Fibroblast of the conjunctiva (primary cell): Measurements from ENCODE around the gene SDK1.
A peak's percentile ranks its signal among the peaks of the same experiment; 100 is the strongest.

Experiments
- DNase-seq: peaks from one replicate; pipeline ENCODE4 v3.0.0-alpha.2; 2010; ENCODE audit warnings: low read depth

The SDK1 gene

DNA sequence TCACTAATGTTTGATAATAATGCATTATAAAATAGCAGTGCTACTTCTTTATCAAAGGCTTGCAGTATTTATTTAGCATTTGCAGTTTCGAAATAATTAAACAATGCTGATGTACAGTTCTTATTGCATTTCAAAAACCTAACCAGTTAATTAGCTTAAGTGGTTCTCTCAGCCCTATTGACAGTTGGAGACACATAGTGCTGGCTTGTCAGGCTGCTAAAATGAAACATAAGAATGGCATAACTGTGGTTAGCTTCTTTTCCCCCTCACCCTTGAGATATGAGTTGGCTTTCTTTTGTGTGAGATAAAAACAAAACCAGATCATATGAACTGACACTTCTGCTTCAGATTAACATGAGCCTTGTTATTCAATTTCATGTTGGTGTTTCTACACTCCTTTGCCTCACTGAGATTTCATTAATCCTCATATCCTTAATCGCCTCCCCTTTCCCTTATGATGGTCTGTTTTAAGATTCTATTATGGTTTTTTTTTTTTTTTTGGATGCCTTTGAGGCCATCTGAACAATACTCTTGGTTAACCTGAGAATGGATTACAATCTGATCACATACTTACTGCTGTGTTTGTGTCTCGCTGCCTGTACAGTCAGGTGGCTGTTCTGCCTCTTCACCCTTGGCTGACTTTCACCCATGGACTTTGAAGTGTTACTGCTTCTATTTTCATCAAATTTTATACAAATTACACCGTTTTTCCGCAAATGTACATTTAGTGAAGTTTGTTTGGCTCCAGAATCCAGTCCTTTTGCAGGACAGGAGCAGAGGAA is 108.0 kb downstream of the SDK1 start:
- no peak for DNase-seq

DNA sequence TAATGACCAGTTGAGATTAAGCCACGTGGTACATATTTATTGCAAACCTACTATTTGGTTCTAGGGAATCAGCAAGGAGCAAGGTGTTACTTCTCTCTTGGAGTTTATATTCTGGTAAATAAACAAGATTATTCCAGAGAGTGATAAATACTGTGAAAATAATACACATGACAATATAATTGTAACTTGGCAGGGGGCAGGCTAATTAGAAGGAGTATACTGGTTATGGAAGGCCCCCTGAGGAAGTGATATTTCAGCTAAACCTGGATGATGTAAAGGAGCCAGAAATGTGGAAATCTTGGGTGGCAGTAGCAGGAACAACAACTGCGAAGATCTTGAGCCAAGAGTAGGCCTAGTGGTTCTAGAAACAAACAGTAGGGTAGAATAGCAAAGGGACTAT is 111.8 kb downstream of the SDK1 start:
- DNase-seq, result no peak

DNA sequence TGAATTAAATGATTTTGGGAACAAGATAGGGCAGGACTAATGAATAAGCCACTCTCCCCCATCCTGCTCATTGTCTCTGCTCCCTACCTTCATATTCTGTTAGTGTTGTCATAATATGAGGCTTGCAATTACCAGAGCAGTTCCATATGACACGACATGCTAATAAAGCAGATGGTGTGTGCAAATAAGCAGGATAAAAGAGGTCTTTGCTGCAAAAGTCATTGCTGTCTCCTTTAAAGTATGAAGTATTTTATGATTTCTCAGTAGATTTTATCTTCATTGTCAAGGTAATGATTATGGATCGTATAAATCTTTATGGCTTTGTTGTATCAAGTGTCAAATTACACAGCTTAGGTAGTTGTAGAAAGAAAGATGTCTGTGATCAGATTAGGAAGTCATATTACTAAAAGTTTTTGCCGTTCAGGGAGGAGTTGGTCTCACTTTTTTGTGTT is 114.8 kb downstream of the SDK1 start:
- DNase-seq, result no peak

DNA sequence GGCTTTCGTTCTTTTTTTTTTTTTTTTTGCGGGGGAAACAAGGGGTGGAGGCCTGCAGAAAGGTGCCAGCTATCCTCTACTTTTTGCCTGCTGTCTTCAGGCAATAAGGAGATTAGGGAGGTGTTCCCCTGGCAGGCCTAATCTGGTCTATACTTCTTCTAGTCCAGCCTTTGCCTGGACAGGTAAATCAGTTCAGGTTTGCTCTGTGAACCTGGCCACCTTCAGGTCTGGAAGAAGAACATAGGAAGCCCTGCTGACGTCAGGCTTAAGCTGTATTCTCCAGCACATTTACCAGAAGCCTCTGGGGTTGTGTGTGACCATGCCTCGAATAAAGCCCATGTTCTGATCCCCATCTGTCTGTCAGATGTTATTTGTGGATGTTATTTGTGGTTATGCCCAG is 115.4 kb downstream of the SDK1 start:
- DNase-seq, result no peak

DNA sequence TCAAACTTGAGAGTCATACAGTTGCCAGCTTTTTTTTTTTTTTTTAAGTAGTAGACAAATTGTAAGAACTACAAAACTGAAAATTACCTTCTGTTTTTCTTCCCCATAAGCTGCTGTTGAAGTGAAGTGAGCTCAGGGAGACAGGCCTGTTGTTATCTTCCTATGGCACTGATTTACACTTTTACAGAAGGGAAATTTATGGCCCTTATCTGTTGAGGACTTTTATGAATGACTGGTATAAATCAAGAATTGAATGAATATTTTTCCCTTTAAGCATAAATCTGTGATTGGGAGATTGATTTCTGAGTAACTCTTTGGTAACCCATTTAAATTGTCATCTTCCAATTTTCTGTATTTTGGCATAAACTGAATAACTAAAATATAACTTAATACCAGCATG is 124.0 kb downstream of the SDK1 start:
- no peak for DNase-seq

DNA sequence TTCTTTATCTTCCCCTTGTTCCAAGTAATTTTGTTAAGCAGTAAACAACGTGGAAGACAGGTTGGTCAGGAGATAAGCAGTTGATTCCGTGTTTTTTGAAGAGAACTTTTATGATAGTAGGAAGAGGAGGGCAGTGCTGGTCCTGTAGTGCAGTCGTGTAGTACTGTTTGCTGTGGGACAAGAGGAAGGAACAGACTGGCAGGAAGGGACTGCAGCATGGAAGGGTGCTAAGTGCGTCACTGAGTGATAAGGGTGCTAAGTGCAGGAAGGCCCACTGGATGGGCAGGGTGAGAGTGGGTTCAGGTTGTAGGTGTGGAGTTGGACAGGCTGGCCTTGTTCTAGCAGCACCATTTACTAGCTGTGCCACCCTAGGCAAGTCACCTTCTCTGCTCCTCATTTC is 125.0 kb downstream of the SDK1 start:
- DNase-seq, result no peak

DNA sequence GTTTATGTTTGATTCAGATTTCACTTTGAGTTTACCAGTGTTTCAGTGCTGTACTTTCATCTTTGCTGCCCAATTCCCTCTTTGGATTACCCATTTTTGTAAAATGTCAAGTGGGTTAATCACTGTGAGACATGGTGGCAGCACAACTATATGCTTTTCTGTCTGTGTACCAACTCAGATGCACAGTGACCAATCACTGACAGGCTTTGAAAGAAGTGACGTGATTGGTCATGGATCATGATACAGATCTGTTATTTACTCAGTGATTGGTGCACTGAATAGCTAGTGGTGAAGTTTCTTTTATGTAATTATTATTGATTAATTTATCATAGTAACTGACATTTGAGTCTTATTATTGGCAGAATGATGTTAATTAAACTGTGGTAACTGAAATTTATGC is 126.9 kb downstream of the SDK1 start:
- no peak for DNase-seq

DNA sequence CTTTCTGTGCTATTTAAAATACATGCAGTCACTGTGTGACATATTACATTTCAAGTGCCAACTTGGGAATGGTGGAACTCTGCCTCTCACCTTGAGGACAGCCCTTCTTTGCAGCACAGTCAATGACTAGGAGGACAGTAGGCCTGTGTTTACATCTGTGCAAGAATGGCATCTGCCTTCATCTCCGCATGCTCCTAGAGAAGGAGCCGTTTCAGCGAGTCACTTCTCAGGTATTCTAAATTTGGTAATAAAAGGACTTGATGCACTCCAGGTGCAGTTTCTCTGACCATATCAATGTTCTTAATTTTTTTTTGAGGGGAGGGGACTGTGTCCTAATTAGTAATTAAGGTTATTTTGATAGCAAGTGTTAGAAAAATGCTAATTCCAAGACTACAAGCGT is 128.9 kb downstream of the SDK1 start:
- DNase-seq, result no peak

DNA sequence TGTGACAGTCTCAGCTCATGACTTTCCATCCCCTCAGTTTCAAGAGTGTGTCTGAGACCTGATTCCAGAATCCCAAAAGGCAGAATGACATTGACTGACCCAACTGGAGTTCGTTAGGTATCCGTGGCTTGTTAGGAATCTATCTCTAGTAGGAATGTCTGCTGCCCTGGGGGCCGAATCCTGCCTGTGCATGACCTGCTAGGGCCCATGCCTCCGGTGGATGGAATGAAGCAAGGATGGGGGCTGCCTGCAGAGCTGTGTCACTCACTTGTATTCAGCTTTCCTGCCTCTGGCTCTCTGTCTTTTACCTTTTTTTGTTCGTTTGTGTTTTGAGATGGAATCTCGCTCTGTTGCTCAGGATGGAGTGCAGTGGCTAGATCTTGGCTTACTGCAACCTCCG is 129.5 kb downstream of the SDK1 start:
- no peak for DNase-seq

DNA sequence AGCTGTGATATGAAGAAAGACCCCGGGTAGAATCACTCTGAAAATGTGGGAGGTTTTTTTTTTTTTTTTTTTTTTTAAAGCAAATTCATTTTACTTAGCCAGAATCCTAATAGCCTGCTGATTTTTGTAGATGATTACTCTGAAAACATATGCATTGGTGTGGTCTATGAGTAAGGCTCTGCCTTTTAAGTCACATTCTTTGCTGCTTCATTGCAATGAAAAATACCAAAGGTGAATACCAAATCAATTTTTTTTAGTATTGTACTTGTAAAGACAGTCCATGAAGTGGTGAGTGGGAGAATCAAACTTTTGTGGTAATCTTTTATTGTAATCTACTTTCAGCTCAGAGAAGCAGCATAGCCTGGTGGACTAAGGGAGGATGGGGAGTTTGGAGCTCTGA is 130.3 kb downstream of the SDK1 start:
- no peak for DNase-seq

DNA sequence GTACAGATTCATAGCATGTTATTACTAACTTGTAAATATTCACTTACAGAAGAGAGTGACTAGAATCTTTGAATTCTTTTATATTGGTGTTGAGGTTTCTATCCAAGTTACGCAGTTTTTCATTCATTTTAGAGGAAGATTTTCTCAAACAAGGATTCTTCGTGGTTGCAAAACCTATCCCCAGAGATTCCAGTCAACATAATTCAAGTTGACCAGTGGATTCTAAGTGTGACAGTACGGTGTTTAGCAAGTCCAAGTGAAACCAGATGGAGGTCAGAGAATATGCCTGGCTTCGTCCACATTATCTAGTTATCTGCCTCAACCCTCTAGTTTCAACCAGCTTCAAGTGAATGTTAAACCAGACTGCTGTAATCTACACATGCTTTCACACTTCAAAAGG is 131.9 kb downstream of the SDK1 start:
- DNase-seq, result no peak

DNA sequence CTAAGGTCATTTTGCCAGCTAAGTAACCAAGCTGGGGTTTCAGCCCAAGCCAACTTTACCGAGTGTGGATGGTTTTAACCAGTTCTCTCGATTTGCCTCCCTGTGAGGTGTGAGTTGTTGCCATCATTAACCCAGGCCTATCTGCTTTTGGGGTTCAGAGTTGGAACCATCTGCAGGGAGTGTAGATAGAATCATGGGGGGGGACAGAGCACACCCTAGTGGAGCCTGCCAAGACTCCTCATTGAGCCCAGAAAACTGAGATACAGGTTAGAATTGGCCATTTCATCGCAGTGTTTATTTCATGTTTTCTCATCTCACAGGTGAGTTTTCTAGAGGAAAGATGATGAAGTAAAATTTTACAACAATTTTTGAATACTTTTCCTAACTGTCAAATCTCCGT is 133.6 kb downstream of the SDK1 start:
- DNase-seq, result no peak

DNA sequence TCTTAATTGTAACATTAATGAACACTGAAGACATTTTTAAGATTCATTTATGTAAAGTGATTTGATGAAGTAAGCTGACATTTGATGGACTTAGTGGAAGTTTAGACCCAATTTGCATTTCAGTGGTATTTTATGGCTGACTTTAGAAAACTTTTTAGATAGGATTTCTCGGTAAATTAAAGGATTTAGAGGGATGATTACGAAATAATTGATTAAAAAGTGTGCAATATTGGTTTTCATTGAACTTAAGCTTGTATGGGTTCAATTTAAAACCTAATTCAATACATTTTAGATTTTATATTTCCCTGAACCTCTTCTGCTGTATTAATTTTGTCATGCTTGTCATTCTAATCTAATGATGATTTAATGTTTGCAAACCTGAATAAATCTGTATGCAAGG is 135.1 kb downstream of the SDK1 start:
- no peak for DNase-seq

DNA sequence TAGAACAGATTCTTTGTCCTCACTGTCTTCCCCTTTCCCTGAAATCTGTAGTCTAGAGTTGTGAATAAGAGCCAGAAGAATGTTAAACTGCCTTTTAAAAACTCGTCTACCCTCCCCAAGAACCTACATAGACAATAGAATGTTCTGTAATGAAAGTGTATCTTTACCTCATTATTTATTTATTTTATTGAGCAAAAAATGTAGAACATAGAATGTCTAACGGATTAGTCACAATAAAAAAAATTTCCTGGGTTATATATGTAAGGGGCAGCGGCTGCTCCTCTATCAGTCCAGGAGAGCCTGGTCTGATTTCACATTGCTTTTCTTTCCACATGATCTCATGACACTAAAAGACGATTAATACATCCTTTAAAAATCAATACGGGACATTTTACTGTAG is 135.7 kb downstream of the SDK1 start:
- DNase-seq, result peak; percentile 22

DNA sequence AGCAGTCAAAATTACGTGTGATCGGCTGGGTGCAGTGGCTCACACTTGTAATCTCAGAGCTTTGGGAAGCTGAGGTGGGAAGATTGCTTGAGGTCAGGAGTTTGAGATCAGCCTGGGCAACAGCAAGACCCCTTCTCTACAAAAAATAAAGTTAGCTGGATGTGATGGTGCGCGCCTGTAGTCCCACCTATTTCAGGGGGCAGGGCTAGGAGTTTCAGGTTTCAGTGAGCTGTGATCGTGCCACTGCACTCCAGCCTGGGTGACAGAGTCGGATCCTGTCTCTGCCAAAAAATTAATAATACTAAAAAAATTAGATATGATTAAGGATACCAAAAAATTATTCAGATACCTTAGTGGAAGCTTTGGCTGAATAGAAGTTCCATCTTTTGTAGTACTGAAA is 136.4 kb downstream of the SDK1 start:
- no peak for DNase-seq

DNA sequence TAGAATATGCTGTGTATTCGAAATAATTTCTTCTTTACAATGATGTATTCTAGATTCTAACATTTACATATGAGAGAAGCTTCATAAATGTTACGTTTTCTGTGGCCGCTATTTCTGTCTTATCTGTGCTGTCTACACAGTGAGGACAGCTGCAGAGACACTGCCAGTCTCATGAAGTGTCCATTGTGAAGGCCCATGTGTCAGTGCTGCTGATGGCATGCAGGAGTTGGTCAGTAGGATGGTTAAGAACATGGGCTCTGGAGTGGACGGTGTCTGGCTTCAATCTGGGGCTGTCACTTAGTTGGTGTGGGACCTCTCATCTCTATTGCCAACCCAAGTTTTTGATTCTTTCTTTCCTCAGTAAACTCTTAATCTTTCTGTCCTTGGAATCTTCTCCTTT is 137.3 kb downstream of the SDK1 start:
- DNase-seq, result no peak

DNA sequence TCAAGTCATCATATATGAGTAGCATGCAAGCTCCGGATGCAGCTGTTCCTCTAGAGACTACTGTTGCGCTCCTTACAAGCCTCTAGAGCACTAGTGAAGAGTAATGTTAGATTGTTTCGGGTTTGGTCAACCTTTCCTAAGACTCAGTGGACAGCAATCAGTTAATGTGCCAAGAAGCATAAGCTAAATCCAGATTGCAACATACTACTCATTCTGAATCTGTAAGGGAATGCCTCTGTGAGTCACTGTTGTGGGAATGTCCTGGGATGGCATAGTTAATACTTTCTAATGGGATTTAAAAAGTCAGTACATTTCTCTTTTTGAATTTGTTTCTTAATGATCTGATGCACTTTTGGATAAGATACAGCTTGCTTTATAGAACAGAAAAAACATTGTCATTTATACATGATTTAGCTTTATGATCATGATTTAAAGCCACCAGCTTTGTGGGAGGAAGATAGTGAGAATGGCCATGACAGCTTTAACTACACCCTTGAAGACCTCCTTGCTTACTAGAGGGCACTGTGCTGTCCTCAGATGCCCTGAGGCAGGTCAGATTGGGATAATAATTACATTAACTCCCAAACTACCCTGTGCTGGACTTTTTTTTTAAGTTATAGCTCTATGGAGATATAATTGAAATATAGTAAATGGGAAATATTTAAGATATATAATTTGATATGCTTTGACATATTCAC is 138.4 kb downstream of the SDK1 start:
- DNase-seq, result peak; percentile 94

DNA sequence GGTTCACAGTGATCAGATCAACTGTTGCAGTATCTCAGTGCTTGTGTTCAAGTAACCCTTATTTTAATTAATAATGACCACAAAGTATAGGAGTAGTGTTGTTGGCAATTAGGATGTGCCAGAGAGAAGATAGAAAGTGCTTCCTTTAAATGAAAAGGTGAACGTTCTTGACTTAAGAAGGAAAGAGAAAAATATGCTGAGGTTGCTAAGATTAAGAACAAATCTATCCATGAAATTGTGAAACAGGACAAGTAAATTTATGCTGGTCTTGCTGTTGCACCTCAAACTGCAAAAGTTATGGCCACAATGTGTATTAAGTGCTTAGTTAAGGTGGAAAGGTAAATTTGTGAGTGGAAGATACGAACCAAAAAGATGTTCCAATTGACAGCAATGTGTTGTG is 139.5 kb downstream of the SDK1 start:
- DNase-seq, result no peak

DNA sequence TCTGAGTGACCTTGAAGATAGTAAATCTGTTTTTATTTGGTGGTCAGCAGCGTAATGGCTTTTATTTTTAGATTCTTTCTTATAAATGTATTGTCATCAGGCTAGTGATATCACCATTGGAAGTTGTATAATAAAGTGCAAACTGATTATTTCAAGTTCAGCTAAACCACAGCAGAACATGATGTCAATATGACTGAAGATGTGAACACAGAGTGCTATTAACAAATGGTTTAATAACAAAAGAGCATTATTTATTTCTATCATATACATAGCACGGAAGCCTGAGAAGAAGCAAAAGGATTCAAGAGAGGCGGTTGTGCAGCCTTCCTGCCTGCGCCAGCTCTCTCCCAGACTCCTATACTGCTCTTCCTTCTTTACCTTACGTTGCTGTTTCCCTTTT is 142.7 kb downstream of the SDK1 start:
- DNase-seq, result no peak

DNA sequence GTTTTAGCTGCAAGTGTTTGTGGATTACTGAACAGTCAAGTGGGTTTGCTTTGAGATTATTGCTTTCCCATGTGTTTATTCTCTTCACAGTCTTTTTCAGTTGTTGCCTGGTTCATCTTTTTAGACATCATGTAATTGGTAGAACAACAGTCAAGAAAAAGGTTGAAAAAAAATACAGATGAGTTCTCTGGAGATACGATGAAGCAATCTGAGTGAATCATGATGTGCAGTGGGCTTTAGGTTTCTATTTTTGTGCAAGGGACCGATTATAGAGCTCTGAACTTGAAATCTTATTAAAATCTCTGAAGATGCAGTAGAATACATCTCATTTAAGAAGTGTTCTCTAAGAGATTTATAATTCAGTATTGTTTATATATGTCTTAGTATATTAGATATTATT is 145.7 kb downstream of the SDK1 start:
- DNase-seq, result no peak

DNA sequence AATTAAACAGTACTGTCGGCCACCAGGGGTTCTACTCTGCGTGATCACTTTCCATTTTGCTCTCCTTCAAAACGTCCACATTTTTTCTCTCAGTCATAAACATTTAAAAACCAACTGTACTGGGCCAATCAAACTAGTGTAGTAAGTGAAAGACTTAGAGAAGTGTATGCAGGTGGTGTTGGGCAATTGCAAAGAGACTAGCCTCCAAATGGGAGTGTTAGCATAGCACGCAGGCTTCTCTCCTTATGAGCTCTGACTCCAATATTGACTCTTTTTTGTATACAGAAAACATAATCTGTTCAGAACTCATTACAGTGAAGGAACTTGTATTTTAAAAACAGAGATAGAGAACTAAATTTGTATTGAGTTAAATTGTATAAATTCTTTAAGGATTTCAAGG is 150.6 kb downstream of the SDK1 start:
- no peak for DNase-seq

DNA sequence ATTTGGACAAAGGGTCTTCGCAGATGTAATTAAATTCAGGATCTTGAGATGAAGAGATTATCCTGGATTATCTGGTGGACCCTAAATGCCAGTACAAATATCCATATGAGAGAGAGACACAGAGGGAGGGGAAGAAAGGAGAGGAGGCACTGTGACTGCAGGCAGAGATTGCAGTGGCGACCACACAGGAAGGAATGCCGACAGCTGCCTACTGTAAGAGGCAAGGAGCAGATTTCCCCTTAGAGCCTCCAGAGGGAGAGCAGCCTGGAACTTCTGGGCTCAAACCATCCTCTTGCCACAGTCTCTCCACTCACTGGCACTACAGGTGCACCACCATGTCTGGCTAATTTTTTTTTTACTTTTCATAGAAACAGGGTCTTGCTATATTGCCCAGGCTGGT is 152.3 kb downstream of the SDK1 start:
- DNase-seq, result no peak

DNA sequence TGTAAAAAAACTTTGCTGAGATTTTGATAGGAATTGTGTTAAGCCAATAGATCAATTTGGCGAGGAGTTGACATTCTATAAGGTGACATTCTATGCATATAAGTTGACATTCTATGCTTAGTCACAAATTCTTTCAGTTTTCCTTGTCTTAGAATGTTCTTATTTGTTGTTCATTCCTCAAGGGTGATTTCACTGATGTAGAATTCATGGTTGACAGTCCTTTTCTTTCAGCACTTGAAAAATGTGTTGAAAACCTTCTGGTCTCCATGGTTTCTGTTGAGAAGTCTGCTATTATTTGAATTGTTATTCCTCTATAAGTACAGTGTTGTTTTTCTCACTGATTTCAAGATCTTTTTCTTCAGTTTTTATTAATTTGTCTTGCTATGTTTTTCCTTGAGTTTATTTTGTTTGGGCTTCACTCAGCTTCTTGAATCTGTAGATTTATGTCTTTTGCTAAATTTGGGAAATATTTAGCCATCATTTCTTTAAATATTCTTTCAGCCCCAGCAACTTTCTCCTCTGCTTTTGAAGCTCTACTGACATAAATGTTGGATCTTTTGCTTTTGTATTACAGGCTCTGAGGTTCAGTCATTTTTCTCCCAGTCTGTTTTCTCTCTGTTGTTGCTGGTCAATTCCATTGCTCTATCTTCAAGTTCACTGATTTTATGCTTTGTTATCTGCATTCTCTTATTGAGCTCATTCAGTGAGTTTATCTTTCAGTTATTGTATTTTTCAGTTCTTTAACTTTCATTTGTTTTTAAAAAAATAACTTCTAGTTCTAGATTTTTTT is 154.9 kb downstream of the SDK1 start:
- DNase-seq, result no peak
